Liver (tissue), 9 donors: ENCODE measurements around the gene SFPQ. TPM values are rescaled to one million over a fixed set of nuclear protein-coding genes. Genes with fewer than 3 reads are reported as not detected.

ENCODE experiments used
- DNase-seq: peaks from one replicate; pipeline ENCODE4 v3.0.0-alpha.2; 2017; ENCODE audit warnings: low spot score
- H3K27ac ChIP-seq, 2 donors: one replicate each; pipeline ENCODE4 v1.7.0; 2013; ENCODE audit warnings: inconsistent platforms in 2 of 2, low read length in 2 of 2, control low read depth in 1 of 2, low read depth in 1 of 2, mild to moderate bottlenecking in 1 of 2
- H3K27me3 ChIP-seq, 4 donors: one replicate each; pipeline versions ENCODE4 v1.6.1 to v1.7.0; 2013; ENCODE audit warnings: low read length in 3 of 4, inconsistent platforms in 1 of 4, mild to moderate bottlenecking in 1 of 4, moderate library complexity in 1 of 4; ENCODE audit not compliant: control insufficient read depth in 4 of 4, insufficient read depth in 4 of 4
- H3K36me3 ChIP-seq, 4 donors: one replicate each; pipeline versions ENCODE4 v1.6.1 to v1.7.0; 2013; ENCODE audit warnings: low read length in 3 of 4, mild to moderate bottlenecking in 3 of 4, low read depth in 1 of 4, moderate library complexity in 1 of 4; ENCODE audit not compliant: control insufficient read depth in 4 of 4, insufficient read depth in 3 of 4
- H3K4me1 ChIP-seq, 4 donors: one replicate each; pipeline versions ENCODE4 v1.6.1 to v1.7.0; 2013; ENCODE audit warnings: low read length in 3 of 4, mild to moderate bottlenecking in 3 of 4, moderate library complexity in 1 of 4; ENCODE audit not compliant: control insufficient read depth in 4 of 4, insufficient read depth in 4 of 4
- H3K4me3 ChIP-seq, 3 donors: one replicate each; pipeline versions ENCODE4 v1.6.1 to v1.7.0; 2013; ENCODE audit warnings: low read length in 3 of 3, control low read depth in 1 of 3, low read depth in 1 of 3, mild to moderate bottlenecking in 1 of 3
- H3K9ac ChIP-seq, 2 donors: one replicate each; pipeline ENCODE4 v1.7.0; 2013; ENCODE audit warnings: low read length in 2 of 2, mild to moderate bottlenecking in 2 of 2, moderate library complexity in 2 of 2, control low read depth in 1 of 2, low read depth in 1 of 2
- H3K9me3 ChIP-seq, 4 donors: one replicate each; pipeline versions ENCODE4 v1.6.1 to v1.7.0; 2013; ENCODE audit warnings: low read length in 3 of 4; ENCODE audit not compliant: control insufficient read depth in 4 of 4
- ATF3 ChIP-seq: IDR thresholded peaks from 2 replicates; pipeline ENCODE4 v1.6.1; 2016; ENCODE audit warnings: antibody characterized with exemption
- CTCF ChIP-seq: fragments of 150-350 bp; IDR thresholded peaks from 2 replicates; pipeline ENCODE4 v1.5.1; 2017; ENCODE audit warnings: improper control_type of control experiment, low read depth, low read length; ENCODE audit not compliant: missing input control
- EGR1 ChIP-seq, 2 donors: IDR thresholded peaks; 2 replicates each; pipeline ENCODE4 v1.6.1; 2016 to 2018; ENCODE audit warnings: antibody characterized with exemption in 2 of 2, low read depth in 2 of 2
- FOXA1 ChIP-seq: IDR thresholded peaks from 2 replicates; pipeline ENCODE4 v1.6.1; 2016; ENCODE audit warnings: antibody characterized with exemption
- FOXA2 ChIP-seq: IDR thresholded peaks from 2 replicates; pipeline ENCODE4 v1.6.1; 2016; ENCODE audit warnings: antibody characterized with exemption
- GABPA ChIP-seq, 2 donors: IDR thresholded peaks in 1 of 2; conservative IDR thresholded peaks in 1 of 2; 2 replicates each; pipeline ENCODE4 v1.6.1; 2016; ENCODE audit warnings: antibody characterized with exemption in 2 of 2, mild to moderate bottlenecking in 1 of 2, moderate library complexity in 1 of 2
- HNF4A ChIP-seq, 2 donors: conservative IDR thresholded peaks; 2 replicates each; pipeline ENCODE4 v1.6.1; 2016; ENCODE audit warnings: antibody characterized with exemption in 2 of 2, mild to moderate bottlenecking in 2 of 2
- HNF4G ChIP-seq: IDR thresholded peaks from 2 replicates; pipeline ENCODE4 v1.6.1; 2016; ENCODE audit warnings: antibody characterized with exemption
- JUND ChIP-seq, 2 donors: IDR thresholded peaks; 2 replicates each; pipeline ENCODE4 v1.6.1; 2016; ENCODE audit warnings: antibody characterized with exemption in 2 of 2
- MAX ChIP-seq: IDR thresholded peaks from 2 replicates; pipeline ENCODE4 v1.6.1; 2016; ENCODE audit warnings: antibody characterized with exemption
- NR2F2 ChIP-seq: IDR thresholded peaks from 2 replicates; pipeline ENCODE4 v1.6.1; 2016; ENCODE audit warnings: antibody characterized with exemption
- RAD21 ChIP-seq, 2 donors: IDR thresholded peaks; 2 replicates each; pipeline ENCODE4 v1.6.1; 2016; ENCODE audit warnings: antibody characterized with exemption in 2 of 2, mild to moderate bottlenecking in 2 of 2
- REST ChIP-seq: IDR thresholded peaks from 2 replicates; pipeline ENCODE4 v1.6.1; 2016; ENCODE audit warnings: antibody characterized with exemption, mild to moderate bottlenecking
- RXRA ChIP-seq, 2 donors: IDR thresholded peaks; 2 replicates each; pipeline ENCODE4 v1.6.1; 2017 to 2018; ENCODE audit warnings: antibody characterized with exemption in 2 of 2, mild to moderate bottlenecking in 1 of 2
- SP1 ChIP-seq: IDR thresholded peaks from 2 replicates; pipeline ENCODE4 v1.6.1; 2018; ENCODE audit warnings: antibody characterized with exemption, mild to moderate bottlenecking
- WGBS: extraction: QIAGEN DNeasy Blood & Tissue Kit; methylation state at CpG from one replicate; pipeline ENCODE4 v1.1.7; 2013; 5-methylcytosine and 5-hydroxymethylcytosine counted together
- polyA plus RNA-seq, 2 donors: library from polyadenylated mRNA; stranded (reverse) in 1 of 2; unstranded in 1 of 2; fragments of 200-250 nt in 1 of 2; fragments of >200 nt in 1 of 2; fragmentation: Nextera tagmentation in 1 of 2; extraction: Ambion mirVana in 1 of 2; gene quantifications; one replicate each; pipeline versions ENCODE4 v1.2.1 to v1.2.3, GENCODE V29; 2013 to 2015
- total RNA-seq, 2 donors: library from RNA; depleted of rRNA; stranded (reverse); fragments of >200 nt; gene quantifications; one replicate each; pipeline ENCODE4 v1.2.3, GENCODE V29; 2014
- TF ChIP-seq, protein P1 (sequence below): IDR thresholded peaks from 2 replicates; pipeline ENCODE4 v1.6.1; 2016; ENCODE audit warnings: antibody characterized with exemption
- donor health status: healthy.
- donor health status: healthy.
- donor health status: healthy.
- donor health status: healthy.
- donor health status: healthy.

Gene SFPQ
- total and polyA plus RNA-seq, 4 donors: 29.7 to 173 (median 66.2) TPM

- Histone ChIP-seq H3K27ac (no peak overlapping the region), H3K9me3 (no peaks in the 10 kb centered on the region), H3K9ac (no peak overlapping the region), H3K36me3 (peaks cover 18 to 84% (median 79%) of the 10 kb centered on the region in 4 donors), H3K4me3 (no peak overlapping the region), H3K27me3 (no peaks in the 10 kb centered on the region), H3K4me1 (peaks cover 9 to 74% (median 67%) of the 10 kb centered on the region in 4 donors)
- 80% methylated on average over 12 of the region's 12 CpGs for WGBS
- no peak for DNase-seq
- TF ChIP-seq RAD21 (IDR thresholded peaks at IDR 0.05): no peak
- TF ChIP-seq FOXA2: no peak
- no peak for TF ChIP-seq HNF4A (conservative IDR thresholded peaks at IDR 0.05)
- no peak for TF ChIP-seq FOXA1
- no peak for TF ChIP-seq MAX
- no peak for TF ChIP-seq ATF3
- no peak for TF ChIP-seq REST
- TF ChIP-seq CTCF: no peak
- TF ChIP-seq NR2F2: no peak
- TF ChIP-seq, protein P1, sequence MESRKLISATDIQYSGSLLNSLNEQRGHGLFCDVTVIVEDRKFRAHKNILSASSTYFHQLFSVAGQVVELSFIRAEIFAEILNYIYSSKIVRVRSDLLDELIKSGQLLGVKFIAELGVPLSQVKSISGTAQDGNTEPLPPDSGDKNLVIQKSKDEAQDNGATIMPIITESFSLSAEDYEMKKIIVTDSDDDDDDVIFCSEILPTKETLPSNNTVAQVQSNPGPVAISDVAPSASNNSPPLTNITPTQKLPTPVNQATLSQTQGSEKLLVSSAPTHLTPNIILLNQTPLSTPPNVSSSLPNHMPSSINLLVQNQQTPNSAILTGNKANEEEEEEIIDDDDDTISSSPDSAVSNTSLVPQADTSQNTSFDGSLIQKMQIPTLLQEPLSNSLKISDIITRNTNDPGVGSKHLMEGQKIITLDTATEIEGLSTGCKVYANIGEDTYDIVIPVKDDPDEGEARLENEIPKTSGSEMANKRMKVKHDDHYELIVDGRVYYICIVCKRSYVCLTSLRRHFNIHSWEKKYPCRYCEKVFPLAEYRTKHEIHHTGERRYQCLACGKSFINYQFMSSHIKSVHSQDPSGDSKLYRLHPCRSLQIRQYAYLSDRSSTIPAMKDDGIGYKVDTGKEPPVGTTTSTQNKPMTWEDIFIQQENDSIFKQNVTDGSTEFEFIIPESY: no peak
- no peak for TF ChIP-seq EGR1 (IDR thresholded peaks at IDR 0.05; ENCODE audit: low read depth in 2 of 2)
- no peak for TF ChIP-seq JUND (IDR thresholded peaks at IDR 0.05)
- TF ChIP-seq SP1: no peak
- no peak for TF ChIP-seq GABPA (IDR thresholded peaks at IDR 0.05 in 1 of 2, conservative IDR thresholded peaks at IDR 0.05 in 1 of 2)
- TF ChIP-seq HNF4G: no peak
- no peak for TF ChIP-seq RXRA (IDR thresholded peaks at IDR 0.05)
These were observed 8.3 kb downstream of the SFPQ start for GRCh38 chr1:35184495-35185199.
